Natural killer cell (primary cell): ENCODE results near the gene DTX3L. TPM values are rescaled to one million over a fixed set of nuclear protein-coding genes. Genes with fewer than 3 reads are reported as not detected.

Experiments used
- ATAC-seq, 3 donors: fragments of 150-1000 bp in 2 of 3; fragments of 200-7000 bp in 1 of 3; cut with Tn5 transposase; 1 replicate in 1 of 3; 2 replicates in 2 of 3; pipeline ENCODE4 v1.10.0; 2021; ENCODE audit warnings: mild to moderate bottlenecking in 2 of 3, moderate library complexity in 2 of 3
- DNase-seq, 2 donors: peaks; one replicate each; pipeline versions ENCODE4 v3.0.0 to v3.0.0-alpha.2; 2013 to 2021; ENCODE audit warnings: mixed read lengths in 1 of 2
- H3K27ac ChIP-seq: one replicate; pipeline ENCODE4 v1.5.1; 2013; ENCODE audit warnings: mild to moderate bottlenecking, low read length
- H3K27me3 ChIP-seq: one replicate; pipeline ENCODE4 v1.6.1; 2013; ENCODE audit warnings: low read length; ENCODE audit not compliant: control insufficient read depth, insufficient read depth
- H3K36me3 ChIP-seq: one replicate; pipeline ENCODE4 v1.6.1; 2013; ENCODE audit warnings: low read length; ENCODE audit not compliant: control insufficient read depth, insufficient read depth
- H3K4me1 ChIP-seq: one replicate; pipeline ENCODE4 v1.6.1; 2013; ENCODE audit warnings: low read length; ENCODE audit not compliant: control insufficient read depth, insufficient read depth
- H3K4me3 ChIP-seq: one replicate; pipeline ENCODE4 v1.5.1; 2013; ENCODE audit warnings: low read length
- H3K9me3 ChIP-seq: one replicate; pipeline ENCODE4 v1.6.1; 2013; ENCODE audit warnings: low read length; ENCODE audit not compliant: control insufficient read depth, insufficient read depth
- H3K27ac Mint-ChIP-seq, 2 donors: one replicate each; pipeline ENCODE4 v1.8.0; 2022; ENCODE audit warnings: mild to moderate bottlenecking in 2 of 2, mixed read lengths in 2 of 2, moderate library complexity in 1 of 2
- H3K27me3 Mint-ChIP-seq, 2 donors: one replicate each; pipeline ENCODE4 v1.8.0; 2022; ENCODE audit warnings: low read depth in 2 of 2, mixed read lengths in 2 of 2
- H3K36me3 Mint-ChIP-seq: one replicate; pipeline ENCODE4 v1.8.0; 2022; ENCODE audit warnings: mixed read lengths
- H3K4me1 Mint-ChIP-seq, 2 donors: one replicate each; pipeline ENCODE4 v1.8.0; 2022; ENCODE audit warnings: mixed read lengths in 2 of 2
- H3K4me3 Mint-ChIP-seq: one replicate; pipeline ENCODE4 v1.8.0; 2022; ENCODE audit warnings: mild to moderate bottlenecking, moderate library complexity, mixed read lengths
- H3K9me3 Mint-ChIP-seq, 2 donors: one replicate each; pipeline ENCODE4 v1.8.0; 2022; ENCODE audit warnings: mixed read lengths in 2 of 2
- CTCF ChIP-seq: fragments of 200-600 bp; IDR thresholded peaks from one replicate; pipeline ENCODE4 v1.8.0; 2022; ENCODE audit warnings: antibody characterized with exemption
- WGBS: methylation state at CpG from one replicate; pipeline ENCODE4 v1.1.7; 2013; ENCODE audit warnings: missing lambda C conversion rate; ENCODE audit not compliant: insufficient coverage; 5-methylcytosine and 5-hydroxymethylcytosine counted together
- intact Hi-C: fragments of 100-400 bp; cut with micrococcal nuclease; formaldehyde crosslinking; loops from one replicate; pipeline ENCODE4 v1.14.2; 2022
- total RNA-seq, 4 donors: library from RNA; stranded (reverse); fragments of 120-200 nt in 1 of 4; gene quantifications; one replicate each; pipeline versions ENCODE4 v1.2.3 to v1.2.4, GENCODE V29; 2013 to 2022

The DTX3L gene
- total RNA-seq, 3 donors from 2014 or later (not counting 1 experiment from before 2014, with no cell fraction given): 40.8 to 61.0 (median 51.8) TPM

- Histone ChIP-seq H3K4me3 (no peak overlapping the region), H3K9me3 (no peaks in the 10 kb centered on the region), H3K36me3 (peaks cover 2% of the 10 kb centered on the region), H3K27ac (no peak overlapping the region), H3K27me3 (no peaks in the 10 kb centered on the region), H3K4me1 (no peaks in the 10 kb centered on the region)
- no peaks in the 10 kb centered on the region for H3K27me3 Mint-ChIP-seq
- peak overlapping the region; percentile 57 to 91 for H3K27ac Mint-ChIP-seq
- TF ChIP-seq CTCF: no peak
- no peaks in the 10 kb centered on the region for H3K36me3 Mint-ChIP-seq
- H3K9me3 Mint-ChIP-seq: no peaks in the 10 kb centered on the region
- WGBS: 90% methylated on average over 3 of the region's 4 CpGs
- peak in 2 of 3 donors; percentile 44 to 50 for ATAC-seq
- intact Hi-C loops: no loop called here
- H3K4me1 Mint-ChIP-seq: peaks cover 46 to 56% of the 10 kb centered on the region in 2 donors
- H3K4me3 Mint-ChIP-seq: no peak overlapping the region
- DNase-seq: no peak
Measured at GRCh38 chr3:122598556-122598955, 34.4 kb downstream of the DTX3L start.

- ATAC-seq: no peak
Measured at GRCh38 chr3:122602011-122602710, 38.0 kb downstream of the DTX3L start.

GRCh38 chr3:122603056-122603455 is 38.9 kb downstream of the DTX3L start:
- no peaks in the 10 kb centered on the region for H3K27me3 Mint-ChIP-seq
- no peaks in the 10 kb centered on the region for H3K27me3 ChIP-seq
- H3K4me1 Mint-ChIP-seq: peaks cover 47 to 59% of the 10 kb centered on the region in 2 donors
- TF ChIP-seq CTCF: no peak
- intact Hi-C loops: no loop called here
- no peak overlapping the region for H3K4me3 Mint-ChIP-seq
- H3K36me3 ChIP-seq: peaks cover 6% of the 10 kb centered on the region
- H3K9me3 Mint-ChIP-seq: no peaks in the 10 kb centered on the region
- H3K36me3 Mint-ChIP-seq: no peaks in the 10 kb centered on the region
- WGBS: 77% methylated on average over 1 of the region's 2 CpGs
- H3K27ac Mint-ChIP-seq: peak overlapping the region; percentile 6 to 36
- H3K9me3 ChIP-seq: no peaks in the 10 kb centered on the region
- H3K4me1 ChIP-seq: no peaks in the 10 kb centered on the region
- H3K4me3 ChIP-seq: no peak overlapping the region
- DNase-seq (no peak), ATAC-seq (no peak)
- H3K27ac ChIP-seq: no peak overlapping the region

More at GRCh38 chr3:122602011-122602710, 38.0 kb downstream of the DTX3L start:
- H3K4me3 Mint-ChIP-seq: no peak overlapping the region
- WGBS: 74% methylated on average over 5 of the region's 5 CpGs
- Histone ChIP-seq H3K27me3 (no peaks in the 10 kb centered on the region), H3K9me3 (no peaks in the 10 kb centered on the region), H3K4me3 (no peak overlapping the region), H3K36me3 (peaks cover 6% of the 10 kb centered on the region), H3K4me1 (no peaks in the 10 kb centered on the region), H3K27ac (no peak overlapping the region)
- H3K27me3 Mint-ChIP-seq: no peaks in the 10 kb centered on the region
- no peak for TF ChIP-seq CTCF
- peaks cover 47 to 53% of the 10 kb centered on the region in 2 donors for H3K4me1 Mint-ChIP-seq
- H3K27ac Mint-ChIP-seq: peak overlapping the region; percentile 7 to 23
- no peak for DNase-seq
- intact Hi-C loops: no loop called here
- H3K9me3 Mint-ChIP-seq: no peaks in the 10 kb centered on the region
- H3K36me3 Mint-ChIP-seq: no peaks in the 10 kb centered on the region

- Histone ChIP-seq H3K36me3 (peaks cover 16% of the 10 kb centered on the region), H3K27ac (no peak overlapping the region), H3K27me3 (no peaks in the 10 kb centered on the region), H3K4me1 (peaks cover 2% of the 10 kb centered on the region), H3K9me3 (no peaks in the 10 kb centered on the region), H3K4me3 (no peak overlapping the region)
- peaks cover 37 to 52% of the 10 kb centered on the region in 2 donors for H3K4me1 Mint-ChIP-seq
- H3K27me3 Mint-ChIP-seq: no peaks in the 10 kb centered on the region
- DNase-seq: no peak
- H3K4me3 Mint-ChIP-seq: no peak overlapping the region
- peak overlapping the region in 1 of 2 donors; percentile 6 for H3K27ac Mint-ChIP-seq
- H3K36me3 Mint-ChIP-seq: peaks cover 5% of the 10 kb centered on the region
- intact Hi-C loops: no loop called here
- 95% methylated on average over 3 of the region's 4 CpGs for WGBS
- TF ChIP-seq CTCF: no peak
- H3K9me3 Mint-ChIP-seq: peaks cover 0 to 2% of the 10 kb centered on the region in 2 donors
- no peak for ATAC-seq
Measured at GRCh38 chr3:122606330-122606729, 42.2 kb downstream of the DTX3L start.
